ENCODE data around the gene TSC1.

TSC1 gene

GRCh38 chr9:132862533-132862932 lies 81.9 kb downstream of the TSC1 start:
- TF ChIP-seq CTCF (IDR thresholded peaks at IDR 0.05; ENCODE audit: borderline replicate concordance, control extremely low read depth, extremely low read depth, insufficient read depth, missing control alignments) = no peak
- DNase-seq (ENCODE audit: low spot score) = no peak
- in situ Hi-C loops (cut with MboI; ENCODE audit: low sequenced_read_pairs, unreplicated experiment) = no loop called here

GRCh38 chr9:132861666-132862065 lies 82.8 kb downstream of the TSC1 start:
- no peak for DNase-seq (ENCODE audit: low spot score)
- in situ Hi-C loops (cut with MboI; ENCODE audit: low sequenced_read_pairs, unreplicated experiment) = no loop called here
- no peak for TF ChIP-seq CTCF (IDR thresholded peaks at IDR 0.05; ENCODE audit: borderline replicate concordance, control extremely low read depth, extremely low read depth, insufficient read depth, missing control alignments)

- no peak for DNase-seq (ENCODE audit: low spot score)
- in situ Hi-C loops (cut with MboI; ENCODE audit: low sequenced_read_pairs, unreplicated experiment) = no loop called here
- no peak for TF ChIP-seq CTCF (IDR thresholded peaks at IDR 0.05; ENCODE audit: borderline replicate concordance, control extremely low read depth, extremely low read depth, insufficient read depth, missing control alignments)
Measured at GRCh38 chr9:132858751-132859150, 85.7 kb downstream of the TSC1 start.

GRCh38 chr9:132857616-132858342 lies 86.6 kb downstream of the TSC1 start:
- no peak for DNase-seq (ENCODE audit: low spot score)
- no peak for TF ChIP-seq CTCF (IDR thresholded peaks at IDR 0.05; ENCODE audit: borderline replicate concordance, control extremely low read depth, extremely low read depth, insufficient read depth, missing control alignments)
- in situ Hi-C loops (cut with MboI; ENCODE audit: low sequenced_read_pairs, unreplicated experiment) = no loop called here

GRCh38 chr9:132857031-132857430 lies 87.4 kb downstream of the TSC1 start:
- DNase-seq (ENCODE audit: low spot score) = no peak
- in situ Hi-C loops (cut with MboI; ENCODE audit: low sequenced_read_pairs, unreplicated experiment) = no loop called here
- TF ChIP-seq CTCF (IDR thresholded peaks at IDR 0.05; ENCODE audit: borderline replicate concordance, control extremely low read depth, extremely low read depth, insufficient read depth, missing control alignments) = no peak

- TF ChIP-seq CTCF (IDR thresholded peaks at IDR 0.05; ENCODE audit: borderline replicate concordance, control extremely low read depth, extremely low read depth, insufficient read depth, missing control alignments) = no peak
- no peak for DNase-seq (ENCODE audit: low spot score)
- in situ Hi-C loops (cut with MboI; ENCODE audit: low sequenced_read_pairs, unreplicated experiment) = no loop called here
Measured at GRCh38 chr9:132855904-132856303, 88.5 kb downstream of the TSC1 start.
